ENCODE data around the gene BCAP31.
"Not testable (repeated sequence)": the region's sequence is repeated elsewhere in the genome, so short reads cannot be mapped to it uniquely, and the experiment has no call there.

The BCAP31 gene

GRCh38 chrX:153736071-153736820 lies 12.1 kb upstream of the BCAP31 start:
- H3K9me3 ChIP-seq (ENCODE audit: control insufficient read depth in 5 of 5, low read length in 5 of 5): peaks cover 4 to 13% (median 9%) of the 10 kb centered on the region in 5 donors
- H3K4me3 ChIP-seq (ENCODE audit: low read depth in 1 of 5, low read length in 5 of 5): no peak overlapping the region
- peaks cover 0 to 8% (median 2%) of the 10 kb centered on the region in 5 donors for H3K27me3 ChIP-seq (ENCODE audit: control insufficient read depth in 5 of 5, insufficient read depth in 4 of 5, low read length in 5 of 5)
- no peaks in the 10 kb centered on the region for H3K4me1 ChIP-seq (ENCODE audit: control insufficient read depth in 5 of 5, insufficient read depth in 5 of 5, low read length in 5 of 5)
- H3K9ac ChIP-seq (ENCODE audit: low read length in 5 of 5): no peak overlapping the region
- H3K27ac ChIP-seq (ENCODE audit: low read depth, low read length): no peak overlapping the region
- peaks cover 0 to 35% (median 15%) of the 10 kb centered on the region in 5 donors for H3K36me3 ChIP-seq (ENCODE audit: control insufficient read depth in 5 of 5, insufficient read depth in 5 of 5, low read length in 5 of 5)

- peaks cover 0 to 31% (median 13%) of the 10 kb centered on the region in 5 donors for H3K36me3 ChIP-seq (ENCODE audit: control insufficient read depth in 5 of 5, insufficient read depth in 5 of 5, low read length in 5 of 5)
- peaks cover 4 to 13% (median 9%) of the 10 kb centered on the region in 5 donors for H3K9me3 ChIP-seq (ENCODE audit: control insufficient read depth in 5 of 5, low read length in 5 of 5)
- no peak overlapping the region for H3K27ac ChIP-seq (ENCODE audit: low read depth, low read length)
- no peak overlapping the region for H3K9ac ChIP-seq (ENCODE audit: low read length in 5 of 5)
- peaks cover 0 to 6% (median 2%) of the 10 kb centered on the region in 5 donors for H3K27me3 ChIP-seq (ENCODE audit: control insufficient read depth in 5 of 5, insufficient read depth in 4 of 5, low read length in 5 of 5)
- no peaks in the 10 kb centered on the region for H3K4me1 ChIP-seq (ENCODE audit: control insufficient read depth in 5 of 5, insufficient read depth in 5 of 5, low read length in 5 of 5)
- no peak overlapping the region for H3K4me3 ChIP-seq (ENCODE audit: low read depth in 1 of 5, low read length in 5 of 5)
These were observed 11.1 kb upstream of the BCAP31 start for GRCh38 chrX:153735274-153735673.

- H3K4me3 ChIP-seq (ENCODE audit: low read depth in 1 of 5, low read length in 5 of 5): no peak overlapping the region
- H3K27ac ChIP-seq (ENCODE audit: low read depth, low read length): no peak overlapping the region
- H3K36me3 ChIP-seq (ENCODE audit: control insufficient read depth in 5 of 5, insufficient read depth in 5 of 5, low read length in 5 of 5): peaks cover 0 to 27% (median 13%) of the 10 kb centered on the region in 5 donors
- no peak overlapping the region for H3K9ac ChIP-seq (ENCODE audit: low read length in 5 of 5)
- peaks cover 0 to 2% (median 0%) of the 10 kb centered on the region in 5 donors for H3K27me3 ChIP-seq (ENCODE audit: control insufficient read depth in 5 of 5, insufficient read depth in 4 of 5, low read length in 5 of 5)
- H3K4me1 ChIP-seq (ENCODE audit: control insufficient read depth in 5 of 5, insufficient read depth in 5 of 5, low read length in 5 of 5): no peaks in the 10 kb centered on the region
- peaks cover 4 to 13% (median 9%) of the 10 kb centered on the region in 5 donors for H3K9me3 ChIP-seq (ENCODE audit: control insufficient read depth in 5 of 5, low read length in 5 of 5)
These were observed 10.7 kb upstream of the BCAP31 start for GRCh38 chrX:153734871-153735270.

DNA sequence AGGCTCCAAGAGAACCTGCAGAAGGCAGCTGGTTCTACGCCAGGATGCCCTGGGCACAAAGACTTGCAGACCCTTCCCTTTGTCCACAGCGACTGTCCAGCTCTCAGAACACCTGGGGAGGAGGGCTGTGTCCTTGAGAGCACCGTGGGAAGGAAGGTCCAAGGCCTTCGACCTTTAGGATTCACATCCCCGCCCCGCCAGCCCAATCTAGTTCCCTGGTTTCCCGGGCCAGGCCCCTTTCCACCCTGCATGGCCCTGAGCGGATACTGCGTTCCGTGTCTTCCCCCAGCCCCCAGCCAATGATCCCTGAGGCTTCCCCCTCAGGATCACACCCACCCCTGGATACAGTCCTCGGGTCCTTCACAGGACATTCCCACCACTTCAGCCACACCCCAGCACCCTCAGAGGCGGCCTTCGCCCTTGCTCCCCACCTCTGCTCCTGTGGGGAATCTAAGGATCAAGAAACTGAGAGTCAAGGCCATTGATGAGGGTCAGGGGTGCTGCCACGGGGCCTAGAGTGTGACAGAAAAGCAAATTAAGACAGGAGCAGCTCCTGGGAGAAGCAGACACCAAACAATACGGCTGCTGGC lies 9.6 kb upstream of the BCAP31 start:
- Histone ChIP-seq H3K27me3 (ENCODE audit: control insufficient read depth in 5 of 5, insufficient read depth in 4 of 5, low read length in 5 of 5) (peaks cover 0 to 2% (median 0%) of the 10 kb centered on the region in 5 donors), H3K4me1 (ENCODE audit: control insufficient read depth in 5 of 5, insufficient read depth in 5 of 5, low read length in 5 of 5) (peaks cover 0 to 4% (median 2%) of the 10 kb centered on the region in 5 donors), H3K4me3 (ENCODE audit: low read depth in 1 of 5, low read length in 5 of 5) (no peak overlapping the region), H3K9ac (ENCODE audit: low read length in 5 of 5) (no peak overlapping the region), H3K36me3 (ENCODE audit: control insufficient read depth in 5 of 5, insufficient read depth in 5 of 5, low read length in 5 of 5) (peaks cover 0 to 23% (median 15%) of the 10 kb centered on the region in 5 donors), H3K9me3 (ENCODE audit: control insufficient read depth in 5 of 5, low read length in 5 of 5) (peaks cover 4 to 13% (median 9%) of the 10 kb centered on the region in 5 donors), H3K27ac (ENCODE audit: low read depth, low read length) (no peak overlapping the region)

- Histone ChIP-seq H3K4me3 (ENCODE audit: low read depth in 1 of 5, low read length in 5 of 5) (no peak overlapping the region), H3K36me3 (ENCODE audit: control insufficient read depth in 5 of 5, insufficient read depth in 5 of 5, low read length in 5 of 5) (peaks cover 0 to 20% (median 13%) of the 10 kb centered on the region in 5 donors), H3K9ac (ENCODE audit: low read length in 5 of 5) (no peak overlapping the region), H3K4me1 (ENCODE audit: control insufficient read depth in 5 of 5, insufficient read depth in 5 of 5, low read length in 5 of 5) (peaks cover 5 to 17% (median 14%) of the 10 kb centered on the region in 5 donors), H3K9me3 (ENCODE audit: control insufficient read depth in 5 of 5, low read length in 5 of 5) (peaks cover 4 to 13% (median 9%) of the 10 kb centered on the region in 5 donors), H3K27me3 (ENCODE audit: control insufficient read depth in 5 of 5, insufficient read depth in 4 of 5, low read length in 5 of 5) (peaks cover 0 to 7% (median 0%) of the 10 kb centered on the region in 5 donors), H3K27ac (ENCODE audit: low read depth, low read length) (no peak overlapping the region)
These were observed 8.2 kb upstream of the BCAP31 start for GRCh38 chrX:153732401-153732800.

- H3K27me3 ChIP-seq (ENCODE audit: control insufficient read depth in 5 of 5, insufficient read depth in 4 of 5, low read length in 5 of 5): peaks cover 0 to 9% (median 0%) of the 10 kb centered on the region in 5 donors
- H3K4me3 ChIP-seq (ENCODE audit: low read depth in 1 of 5, low read length in 5 of 5): no peak overlapping the region
- H3K4me1 ChIP-seq (ENCODE audit: control insufficient read depth in 5 of 5, insufficient read depth in 5 of 5, low read length in 5 of 5): peaks cover 9 to 23% (median 20%) of the 10 kb centered on the region in 5 donors
- H3K36me3 ChIP-seq (ENCODE audit: control insufficient read depth in 5 of 5, insufficient read depth in 5 of 5, low read length in 5 of 5): peaks cover 0 to 14% (median 9%) of the 10 kb centered on the region in 5 donors
- H3K27ac ChIP-seq (ENCODE audit: low read depth, low read length): no peak overlapping the region
- H3K9ac ChIP-seq (ENCODE audit: low read length in 5 of 5): no peak overlapping the region
- H3K9me3 ChIP-seq (ENCODE audit: control insufficient read depth in 5 of 5, low read length in 5 of 5): peaks cover 4 to 13% (median 9%) of the 10 kb centered on the region in 5 donors
These were observed 7.6 kb upstream of the BCAP31 start for GRCh38 chrX:153731845-153732215.

- Histone ChIP-seq H3K4me1 (ENCODE audit: control insufficient read depth in 5 of 5, insufficient read depth in 5 of 5, low read length in 5 of 5) (peaks cover 9 to 29% (median 25%) of the 10 kb centered on the region in 5 donors), H3K36me3 (ENCODE audit: control insufficient read depth in 5 of 5, insufficient read depth in 5 of 5, low read length in 5 of 5) (peaks cover 0 to 9% (median 7%) of the 10 kb centered on the region in 5 donors), H3K9me3 (ENCODE audit: control insufficient read depth in 5 of 5, low read length in 5 of 5) (peaks cover 4 to 13% (median 9%) of the 10 kb centered on the region in 5 donors), H3K9ac (ENCODE audit: low read length in 5 of 5) (no peak overlapping the region), H3K27ac (ENCODE audit: low read depth, low read length) (no peak overlapping the region), H3K4me3 (ENCODE audit: low read depth in 1 of 5, low read length in 5 of 5) (no peak overlapping the region), H3K27me3 (ENCODE audit: control insufficient read depth in 5 of 5, insufficient read depth in 4 of 5, low read length in 5 of 5) (peaks cover 0 to 9% (median 0%) of the 10 kb centered on the region in 5 donors)
These were observed 7.1 kb upstream of the BCAP31 start for GRCh38 chrX:153731117-153731844.

- not testable (repeated sequence) for H3K27me3 ChIP-seq (ENCODE audit: control insufficient read depth in 5 of 5, insufficient read depth in 4 of 5, low read length in 5 of 5); H3K9ac ChIP-seq (ENCODE audit: low read length in 5 of 5); H3K27ac ChIP-seq (ENCODE audit: low read depth, low read length); H3K36me3 ChIP-seq (ENCODE audit: control insufficient read depth in 5 of 5, insufficient read depth in 5 of 5, low read length in 5 of 5); H3K4me3 ChIP-seq (ENCODE audit: low read depth in 1 of 5, low read length in 5 of 5)
- peaks cover 10 to 40% (median 37%) of the 10 kb centered on the region in 5 donors for H3K4me1 ChIP-seq (ENCODE audit: control insufficient read depth in 5 of 5, insufficient read depth in 5 of 5, low read length in 5 of 5)
- H3K9me3 ChIP-seq (ENCODE audit: control insufficient read depth in 5 of 5, low read length in 5 of 5): peaks cover 4 to 13% (median 9%) of the 10 kb centered on the region in 5 donors
These were observed 5.9 kb upstream of the BCAP31 start for GRCh38 chrX:153730115-153730514.

- Histone ChIP-seq H3K4me1 (ENCODE audit: control insufficient read depth in 5 of 5, insufficient read depth in 5 of 5, low read length in 5 of 5) (peaks cover 10 to 45% (median 40%) of the 10 kb centered on the region in 5 donors), H3K9ac (ENCODE audit: low read length in 5 of 5) (no peak overlapping the region), H3K4me3 (ENCODE audit: low read depth in 1 of 5, low read length in 5 of 5) (no peak overlapping the region), H3K36me3 (ENCODE audit: control insufficient read depth in 5 of 5, insufficient read depth in 5 of 5, low read length in 5 of 5) (peaks cover 0 to 6% (median 4%) of the 10 kb centered on the region in 5 donors), H3K27me3 (ENCODE audit: control insufficient read depth in 5 of 5, insufficient read depth in 4 of 5, low read length in 5 of 5) (peaks cover 0 to 9% (median 0%) of the 10 kb centered on the region in 5 donors), H3K27ac (ENCODE audit: low read depth, low read length) (no peak overlapping the region), H3K9me3 (ENCODE audit: control insufficient read depth in 5 of 5, low read length in 5 of 5) (peaks cover 4 to 12% (median 9%) of the 10 kb centered on the region in 5 donors)
These were observed 4.9 kb upstream of the BCAP31 start for GRCh38 chrX:153728951-153729631.

Measured in subcutaneous abdominal adipose tissue (tissue), 5 donors.